Muscle of leg (tissue), 11 donors: ENCODE results near the gene SPDL1. TPM values are rescaled to one million over a fixed set of nuclear protein-coding genes. Genes with fewer than 3 reads are reported as not detected.
"Not testable (repeated sequence)": the region's sequence is repeated elsewhere in the genome, so short reads cannot be mapped to it uniquely, and the experiment has no call there.

Experiments
- DNase-seq: peaks from one replicate; pipeline ENCODE4 v3.0.0; 2013
- H3K27ac ChIP-seq: one replicate; pipeline ENCODE4 v1.5.1; 2013; ENCODE audit warnings: mild to moderate bottlenecking, low read length, control low read depth
- H3K27me3 ChIP-seq: one replicate; pipeline ENCODE4 v1.6.1; 2013; ENCODE audit warnings: low read length; ENCODE audit not compliant: control insufficient read depth, insufficient read depth
- H3K36me3 ChIP-seq: one replicate; pipeline ENCODE4 v1.6.1; 2013; ENCODE audit warnings: low read length; ENCODE audit not compliant: control insufficient read depth, insufficient read depth
- H3K4me1 ChIP-seq: one replicate; pipeline ENCODE4 v1.6.1; 2013; ENCODE audit warnings: low read length; ENCODE audit not compliant: control insufficient read depth, insufficient read depth
- H3K4me3 ChIP-seq: one replicate; pipeline ENCODE4 v1.5.1; 2013; ENCODE audit warnings: low read length, control low read depth
- H3K9me3 ChIP-seq: replicated peaks from 2 replicates; pipeline ENCODE4 v1.6.1; 2013; ENCODE audit warnings: low read depth, low read length; ENCODE audit not compliant: control insufficient read depth
- WGBS: methylation state at CpG from one replicate; pipeline ENCODE4 v1.1.5; 2013; ENCODE audit warnings: missing lambda C conversion rate; ENCODE audit not compliant: insufficient coverage; 5-methylcytosine and 5-hydroxymethylcytosine counted together
- polyA plus RNA-seq, 8 donors: library from polyadenylated mRNA; unstranded; fragments of 120-200 nt; gene quantifications; one replicate each; pipeline versions ENCODE4 v1.2.1 to v1.2.3, GENCODE V29; 2013; ENCODE audit warnings: inconsistent platforms in 1 of 8, low replicate concordance in 1 of 8; ENCODE audit not compliant: insufficient read length in 8 of 8, insufficient read depth in 1 of 8
- total RNA-seq: library from RNA; stranded (reverse); fragments of 120-200 nt; gene quantifications from one replicate; pipeline ENCODE4 v1.2.4, GENCODE V29; 2013

SPDL1 gene
- total and polyA plus RNA-seq, 9 donors: 11.6 to 21.2 (median 16.3) TPM

DNA sequence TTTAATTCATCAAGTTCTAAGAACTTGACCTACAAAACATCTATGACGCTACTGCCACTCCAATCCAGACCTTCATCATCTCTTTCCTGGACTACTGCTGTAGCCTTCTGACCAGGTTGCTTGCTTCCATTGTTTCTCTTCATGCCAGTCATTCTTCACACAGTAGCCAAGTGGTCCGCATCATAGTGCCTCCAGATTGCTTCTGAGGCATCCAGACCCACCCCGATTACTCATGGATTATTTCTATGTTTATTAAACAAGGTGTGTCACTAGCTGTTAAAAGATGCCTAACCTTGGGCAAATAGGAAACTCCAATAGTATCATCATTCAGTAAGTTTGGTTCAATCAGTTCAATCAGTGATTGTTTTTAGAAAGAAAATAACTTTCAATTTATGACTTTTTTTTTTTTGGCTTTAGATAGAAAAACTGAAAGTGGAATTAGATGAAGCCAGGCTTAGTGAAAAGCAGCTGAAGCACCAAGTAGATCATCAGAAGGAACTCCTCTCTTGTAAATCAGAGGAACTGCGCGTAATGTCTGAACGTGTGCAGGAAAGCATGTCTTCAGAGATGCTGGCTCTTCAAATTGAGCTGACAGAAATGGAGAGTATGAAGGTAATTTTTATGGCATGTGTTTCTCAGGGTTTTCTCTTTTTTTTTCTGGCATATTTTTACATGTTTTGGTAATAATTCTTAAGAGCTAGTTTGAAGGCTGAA lies 9.5 kb downstream of the SPDL1 start:
- DNase-seq: no peak
- H3K4me1 ChIP-seq: no peaks in the 10 kb centered on the region
- H3K9me3 ChIP-seq: no peaks in the 10 kb centered on the region
- no peaks in the 10 kb centered on the region for H3K27me3 ChIP-seq
- no peak overlapping the region for H3K4me3 ChIP-seq
- WGBS: 95% methylated on average over 4 of the region's 6 CpGs
- H3K36me3 ChIP-seq: peaks cover 36% of the 10 kb centered on the region
- H3K27ac ChIP-seq: no peak overlapping the region

DNA sequence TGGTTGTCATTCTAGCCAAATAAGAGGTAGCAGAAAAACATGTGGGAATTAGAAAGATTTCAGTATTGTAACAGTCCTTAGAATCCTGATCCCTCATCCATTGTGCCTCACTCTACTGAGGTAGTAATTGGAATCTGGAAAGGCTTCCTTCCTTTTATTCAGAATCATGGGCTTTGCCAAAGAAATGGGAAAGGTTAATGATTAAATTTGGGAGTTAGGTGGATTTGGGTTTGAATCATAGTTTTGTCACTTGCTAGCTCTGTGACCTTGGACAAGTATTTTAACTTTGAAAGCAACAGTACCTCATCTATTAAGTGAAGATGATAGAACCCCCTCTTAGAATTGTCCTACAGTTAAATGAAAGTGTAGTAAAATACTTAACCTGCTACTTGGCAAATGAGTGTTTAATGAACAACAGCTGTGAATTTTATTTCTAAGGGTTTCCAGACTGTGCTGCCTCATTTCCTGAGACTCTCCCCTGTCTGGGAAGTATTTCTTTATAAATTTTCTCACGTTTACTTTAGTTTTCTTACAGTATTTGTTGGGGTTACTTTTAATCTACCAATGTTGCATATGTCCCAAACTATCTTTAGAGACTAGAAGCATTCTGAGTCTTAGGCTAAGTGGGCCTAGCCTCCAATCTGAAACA lies 11.7 kb downstream of the SPDL1 start:
- H3K36me3 ChIP-seq: peaks cover 33% of the 10 kb centered on the region

DNA sequence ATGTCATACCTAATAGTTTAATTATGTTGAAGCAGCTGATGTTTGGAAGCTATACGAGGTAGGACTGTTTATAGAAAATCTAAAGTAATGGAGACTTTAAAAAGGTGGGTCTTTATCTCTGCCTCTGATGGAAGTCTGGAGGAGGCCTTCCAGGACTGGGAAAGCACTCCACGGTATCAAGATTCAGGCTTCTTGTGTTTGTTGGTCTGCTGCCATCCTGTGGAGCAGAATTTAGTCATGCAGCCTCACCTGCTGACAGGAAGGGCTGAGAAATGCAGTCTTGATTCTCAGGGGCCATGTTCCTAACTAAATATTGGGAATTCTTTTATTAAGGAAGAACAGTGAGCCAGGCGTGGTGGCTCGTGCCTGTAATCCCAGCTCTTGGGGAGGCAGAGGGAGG lies 15.9 kb downstream of the SPDL1 start:
- peaks cover 26% of the 10 kb centered on the region for H3K36me3 ChIP-seq
- no peak for DNase-seq
- H3K4me1 ChIP-seq: no peaks in the 10 kb centered on the region
- 96% methylated on average over 2 of the region's 4 CpGs for WGBS
- no peaks in the 10 kb centered on the region for H3K27me3 ChIP-seq
- H3K4me3 ChIP-seq: no peak overlapping the region
- no peak overlapping the region for H3K27ac ChIP-seq
- no peaks in the 10 kb centered on the region for H3K9me3 ChIP-seq

More for the DNA sequence above, 11.7 kb downstream of the SPDL1 start:
- no peak for DNase-seq
- Histone ChIP-seq H3K9me3 (no peaks in the 10 kb centered on the region), H3K27me3 (no peaks in the 10 kb centered on the region), H3K4me3 (no peak overlapping the region), H3K4me1 (no peaks in the 10 kb centered on the region), H3K27ac (no peak overlapping the region)
- WGBS: no CpG with 5 or more reads among the region's 1 CpG

- H3K27me3 ChIP-seq: no peaks in the 10 kb centered on the region
- H3K4me3 ChIP-seq: no peak overlapping the region
- H3K27ac ChIP-seq: no peak overlapping the region
- DNase-seq: no peak
- peaks cover 13% of the 10 kb centered on the region for H3K36me3 ChIP-seq
- no peaks in the 10 kb centered on the region for H3K9me3 ChIP-seq
- no peaks in the 10 kb centered on the region for H3K4me1 ChIP-seq
These were observed 19.0 kb downstream of the SPDL1 start for GRCh38 chr5:169602535-169602934.

GRCh38 chr5:169606279-169606678 lies 22.7 kb downstream of the SPDL1 start:
- WGBS: no CpG with 5 or more reads among the region's 3 CpGs

GRCh38 chr5:169607882-169608281 lies 24.3 kb downstream of the SPDL1 start:
- Histone ChIP-seq H3K4me1 (no peaks in the 10 kb centered on the region), H3K4me3 (no peak overlapping the region), H3K36me3 (no peaks in the 10 kb centered on the region), H3K27ac (no peak overlapping the region), H3K27me3 (no peaks in the 10 kb centered on the region), H3K9me3 (no peaks in the 10 kb centered on the region)
- no CpG with 5 or more reads among the region's 2 CpGs for WGBS
- no peak for DNase-seq

More at GRCh38 chr5:169606279-169606678, 22.7 kb downstream of the SPDL1 start:
- Histone ChIP-seq H3K27ac (no peak overlapping the region), H3K36me3 (peaks cover 6% of the 10 kb centered on the region), H3K9me3 (no peaks in the 10 kb centered on the region), H3K4me1 (no peaks in the 10 kb centered on the region), H3K27me3 (no peaks in the 10 kb centered on the region), H3K4me3 (no peak overlapping the region)
- DNase-seq: no peak

- H3K4me3 ChIP-seq: no peak overlapping the region
- H3K27me3 ChIP-seq: no peaks in the 10 kb centered on the region
- no peaks in the 10 kb centered on the region for H3K9me3 ChIP-seq
- no peak for DNase-seq
- 67% methylated on average over 3 of the region's 3 CpGs for WGBS
- H3K4me1 ChIP-seq: no peaks in the 10 kb centered on the region
- no peaks in the 10 kb centered on the region for H3K36me3 ChIP-seq
- no peak overlapping the region for H3K27ac ChIP-seq
These were observed 26.1 kb downstream of the SPDL1 start for GRCh38 chr5:169609716-169610115.

DNA sequence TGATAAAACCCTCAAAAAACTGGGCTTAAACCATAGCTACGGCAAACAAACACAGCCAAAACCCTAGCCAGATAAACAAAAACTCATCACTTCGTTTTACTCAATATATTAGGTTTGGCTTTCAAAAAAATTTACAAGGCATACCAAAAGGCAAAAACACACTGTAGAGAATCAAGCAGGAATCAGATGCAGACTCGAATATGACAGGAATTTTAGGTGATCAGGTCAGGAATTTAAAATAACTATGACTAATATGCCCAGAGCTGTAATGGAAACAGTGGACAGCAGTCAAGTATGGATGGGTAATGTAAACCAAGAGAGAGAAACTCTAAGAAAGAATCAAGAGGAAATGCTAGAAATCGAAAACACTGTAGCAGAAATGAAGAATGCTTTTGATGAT lies 27.0 kb downstream of the SPDL1 start:
- WGBS: 67% methylated on average over 1 of the region's 4 CpGs
- H3K4me1 ChIP-seq: no peaks in the 10 kb centered on the region
- no peak overlapping the region for H3K27ac ChIP-seq
- no peak for DNase-seq
- H3K27me3 ChIP-seq: no peaks in the 10 kb centered on the region
- no peaks in the 10 kb centered on the region for H3K36me3 ChIP-seq
- no peak overlapping the region for H3K4me3 ChIP-seq
- H3K9me3 ChIP-seq: no peaks in the 10 kb centered on the region

- Histone ChIP-seq H3K27ac (no peak overlapping the region), H3K4me3 (no peak overlapping the region), H3K4me1 (no peaks in the 10 kb centered on the region), H3K36me3 (no peaks in the 10 kb centered on the region), H3K9me3 (no peaks in the 10 kb centered on the region), H3K27me3 (no peaks in the 10 kb centered on the region)
- no CpG with 5 or more reads among the region's 1 CpG for WGBS
- DNase-seq: no peak
These were observed 32.0 kb downstream of the SPDL1 start for GRCh38 chr5:169615561-169615960.

DNA sequence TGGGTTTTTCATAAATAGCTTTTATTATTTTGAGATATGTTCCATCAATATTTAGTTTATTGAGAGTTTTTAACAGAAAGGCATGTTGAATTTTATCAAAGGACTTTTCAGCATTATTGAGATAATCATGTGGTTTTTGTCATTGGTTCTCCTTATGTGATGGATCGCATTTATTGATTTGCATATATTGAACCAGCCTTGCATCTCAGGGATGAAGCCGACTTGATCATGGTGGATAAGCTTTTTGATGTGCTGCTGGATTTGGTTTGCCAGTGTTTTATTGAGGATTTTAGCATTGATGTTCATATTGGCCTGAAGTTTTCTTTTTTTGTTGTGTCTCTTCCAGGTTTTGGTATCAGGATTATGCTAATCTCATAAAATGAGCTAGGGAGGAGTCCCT lies 40.7 kb downstream of the SPDL1 start:
- WGBS: 93% methylated on average over 2 of the region's 2 CpGs
- not testable (repeated sequence) for H3K36me3 ChIP-seq, H3K27ac ChIP-seq, DNase-seq, H3K4me1 ChIP-seq, H3K27me3 ChIP-seq, H3K9me3 ChIP-seq, H3K4me3 ChIP-seq
